Epidermal melanocyte (primary cell): ENCODE results near the gene PLEKHA7.

Experiments
- DNase-seq: peaks from one replicate; pipeline ENCODE4 v3.0.0; 2011; ENCODE audit warnings: low spot score; ENCODE audit not compliant: insufficient read length

PLEKHA7 gene

DNA sequence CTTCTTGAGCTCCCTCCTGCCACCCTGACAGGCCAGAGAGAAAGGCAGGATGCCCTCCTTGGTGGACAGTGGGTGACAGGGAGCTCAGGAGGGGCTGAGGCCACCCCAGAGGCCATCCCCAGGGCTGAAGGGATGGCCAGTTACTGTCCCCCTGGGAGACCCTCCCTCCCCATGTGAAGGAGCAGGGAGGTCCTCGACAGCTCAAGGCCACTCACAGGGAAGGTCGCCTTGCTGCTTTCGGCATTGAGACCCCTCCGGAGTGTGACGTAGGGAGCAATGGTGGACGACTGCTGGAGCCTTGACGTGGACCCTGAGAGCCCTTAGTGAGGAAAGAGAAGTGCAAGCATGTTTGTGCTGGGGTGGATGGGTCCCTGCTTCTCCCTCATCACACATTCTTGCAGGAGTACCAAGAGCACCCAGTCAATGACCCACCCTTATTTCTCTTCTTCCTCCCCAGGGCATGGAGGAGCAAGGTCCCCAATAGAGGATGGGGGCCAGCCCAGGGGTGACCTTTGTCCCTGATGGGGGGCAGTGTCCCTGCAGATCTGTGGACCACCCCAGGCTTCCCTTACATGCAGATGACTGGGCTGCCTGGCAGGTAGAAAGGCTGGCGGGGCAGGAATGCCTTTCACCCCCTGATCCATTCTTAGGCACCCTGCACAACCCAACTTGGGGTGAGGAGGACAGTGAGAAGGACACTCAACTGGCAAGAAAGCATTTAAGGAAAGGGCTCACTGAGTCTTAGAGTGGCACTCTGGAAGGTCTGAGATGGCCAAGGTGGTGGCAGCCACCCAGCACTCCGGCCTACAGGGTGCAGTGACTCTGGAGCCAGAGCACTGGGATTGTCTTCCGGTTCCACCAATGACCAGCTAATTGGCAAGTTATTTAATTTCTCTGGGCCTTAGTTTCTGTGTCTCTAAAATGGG is 224.4 kb downstream of the PLEKHA7 start:
- DNase-seq, result no peak

DNA sequence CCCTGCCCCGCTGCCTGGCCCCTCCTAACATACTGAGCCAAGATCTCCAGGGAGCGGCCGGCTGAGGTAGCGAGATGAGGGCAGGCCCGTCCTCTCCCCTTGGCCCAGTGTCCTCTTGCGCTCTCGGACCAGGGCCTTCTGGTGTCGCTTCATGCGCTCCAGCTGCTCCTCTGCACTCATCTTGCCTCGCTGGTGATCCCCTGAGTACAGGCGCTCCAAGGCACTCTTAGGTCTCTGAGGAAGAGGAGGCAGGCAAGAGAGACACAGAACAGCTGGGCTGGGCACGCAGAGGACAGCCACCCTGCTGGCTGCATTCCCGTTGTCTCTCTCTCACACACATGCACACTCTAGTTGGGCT is 225.2 kb downstream of the PLEKHA7 start:
- DNase-seq, result no peak

DNA sequence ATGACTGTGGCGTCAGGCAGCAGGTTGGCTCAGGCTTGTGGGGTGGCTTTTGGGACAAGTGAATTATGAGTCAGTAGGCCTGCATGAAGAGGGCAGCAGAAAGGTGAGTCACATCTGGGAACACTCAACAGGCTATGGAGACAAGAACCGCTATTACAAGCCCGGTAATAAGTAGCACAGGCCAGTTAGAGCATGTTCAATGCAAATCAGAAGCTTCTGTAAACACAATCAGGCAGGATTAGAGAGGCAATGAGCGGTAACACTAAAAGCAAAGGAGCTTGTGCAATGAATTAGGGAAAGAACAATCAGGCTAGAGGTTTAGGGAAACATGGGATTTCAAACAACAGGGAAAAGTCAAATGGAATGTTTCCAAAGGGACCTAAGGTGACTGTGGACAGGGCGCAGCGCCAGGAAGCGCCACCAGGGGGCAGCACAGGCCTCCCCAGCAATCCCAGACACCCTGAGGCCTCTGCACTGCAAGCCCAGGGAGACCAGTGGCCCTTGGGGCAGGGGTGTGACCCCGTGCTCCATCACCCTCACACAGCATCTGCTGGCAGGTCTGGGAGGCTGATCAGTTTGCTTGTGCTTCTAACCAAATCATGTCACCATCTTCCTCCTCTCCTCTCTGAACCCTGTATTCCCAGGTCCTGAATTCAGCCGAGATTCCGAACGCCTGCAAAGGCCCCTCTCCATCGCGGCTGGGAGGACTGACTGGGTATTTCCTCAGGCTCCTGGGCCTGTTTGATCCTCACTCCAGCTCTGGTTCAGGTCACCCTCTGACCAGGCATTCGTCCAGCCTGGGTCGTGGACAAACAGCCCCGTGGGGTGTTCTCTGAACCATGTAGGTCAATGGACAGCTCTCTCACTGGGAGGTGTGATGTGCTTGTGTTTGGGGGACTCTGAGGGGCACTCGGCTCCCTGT is 225.8 kb downstream of the PLEKHA7 start:
- DNase-seq, result peak; percentile 38

DNA sequence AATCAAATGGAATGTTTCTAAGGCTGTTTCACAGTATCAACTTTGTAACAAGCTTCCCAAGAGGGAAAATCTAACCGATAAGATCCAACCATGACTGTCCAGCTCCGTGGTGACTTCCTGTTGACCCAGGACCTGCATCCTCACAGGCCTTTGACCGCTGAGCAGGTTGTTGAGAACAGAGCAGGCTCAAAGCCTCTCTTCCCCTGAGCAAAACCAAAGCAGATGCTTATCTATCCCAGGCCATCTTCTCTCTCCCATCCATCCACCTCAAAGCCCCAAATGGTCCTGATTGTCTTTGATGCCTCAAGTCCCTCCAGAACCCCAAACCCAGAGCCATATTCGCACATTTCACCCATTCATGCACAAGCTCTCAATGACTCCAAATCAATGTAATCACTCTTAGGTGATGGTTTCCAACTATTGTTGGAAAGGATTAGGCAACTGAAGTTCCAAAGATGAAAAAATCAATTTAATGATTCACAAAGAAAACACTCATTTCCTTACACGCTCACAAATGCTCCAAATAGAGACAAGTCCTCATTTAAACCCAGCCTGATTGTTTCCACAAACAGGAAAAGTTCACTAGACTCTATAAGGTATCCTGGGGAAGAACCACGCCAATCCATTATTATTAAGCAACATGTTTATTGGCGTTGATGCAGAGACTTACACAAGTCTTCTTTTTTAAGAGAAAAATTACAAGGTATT is 227.0 kb downstream of the PLEKHA7 start:
- DNase-seq, result no peak

DNA sequence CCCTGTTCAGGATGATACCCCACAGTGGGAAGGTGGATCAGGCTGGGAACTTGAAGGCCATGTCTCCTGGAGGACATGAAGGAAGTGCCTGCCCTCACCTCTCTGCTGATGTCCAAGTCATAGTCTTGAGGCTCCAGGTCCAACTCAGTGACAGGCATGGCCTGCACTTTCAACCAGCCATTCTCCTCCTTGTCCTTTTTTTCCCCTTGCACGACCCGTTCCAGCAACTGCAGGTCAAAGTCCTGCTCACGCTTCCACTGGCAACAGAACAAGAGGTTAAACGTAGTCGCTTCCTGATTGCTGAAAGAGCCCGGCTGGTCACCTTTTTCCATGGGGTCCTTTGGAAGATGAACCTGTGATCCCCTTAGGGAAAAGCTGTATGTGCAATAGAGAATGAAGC is 228.1 kb downstream of the PLEKHA7 start:
- DNase-seq, result no peak

DNA sequence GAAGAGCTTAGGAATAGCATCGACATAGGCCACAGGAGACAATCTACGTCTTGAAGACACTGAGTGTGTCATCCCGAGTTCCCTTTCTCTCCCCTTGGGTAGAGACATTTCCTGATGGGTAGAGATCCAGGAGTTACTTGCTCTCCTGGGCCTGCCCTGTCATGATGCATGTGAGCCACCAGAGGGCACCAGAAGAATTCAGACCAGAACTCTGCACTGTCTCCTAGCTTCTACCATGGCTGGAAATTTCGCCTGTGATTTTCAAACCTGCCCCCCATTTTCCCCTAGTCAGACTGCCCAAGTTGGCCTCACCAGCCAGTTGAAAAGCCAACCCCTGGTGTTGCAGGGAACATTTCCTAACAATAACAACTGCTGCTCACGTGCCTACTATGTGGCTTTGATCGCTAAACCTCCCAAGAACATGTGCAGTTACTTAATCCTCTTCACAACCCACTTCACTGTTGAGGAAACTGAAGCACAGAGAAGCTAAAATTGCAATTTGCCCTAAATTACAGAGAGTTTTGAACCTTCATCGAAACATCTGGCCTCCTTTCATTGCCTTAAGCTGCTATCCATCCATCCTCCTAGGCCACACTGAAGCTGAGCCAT is 228.6 kb downstream of the PLEKHA7 start:
- peak; percentile 95 for DNase-seq

DNA sequence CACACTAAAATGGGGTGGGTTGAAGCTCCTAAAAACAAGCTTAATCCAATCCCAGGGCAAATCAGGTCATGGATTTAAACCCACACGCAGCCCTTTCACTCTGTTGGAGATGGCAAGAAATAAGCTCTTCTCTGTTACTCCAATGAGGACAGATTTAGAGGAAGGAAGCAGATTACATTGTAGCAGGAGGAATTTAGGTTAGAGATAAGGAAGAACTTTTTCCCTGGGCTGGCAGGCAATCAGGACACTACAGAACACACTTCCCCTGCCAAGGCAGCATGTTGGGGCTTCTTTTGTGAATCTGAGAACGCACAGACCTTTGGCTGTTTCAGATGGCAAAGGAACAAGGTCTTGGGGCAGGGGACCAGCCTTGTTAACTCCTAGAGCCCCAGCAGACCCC is 229.5 kb downstream of the PLEKHA7 start:
- no peak for DNase-seq

DNA sequence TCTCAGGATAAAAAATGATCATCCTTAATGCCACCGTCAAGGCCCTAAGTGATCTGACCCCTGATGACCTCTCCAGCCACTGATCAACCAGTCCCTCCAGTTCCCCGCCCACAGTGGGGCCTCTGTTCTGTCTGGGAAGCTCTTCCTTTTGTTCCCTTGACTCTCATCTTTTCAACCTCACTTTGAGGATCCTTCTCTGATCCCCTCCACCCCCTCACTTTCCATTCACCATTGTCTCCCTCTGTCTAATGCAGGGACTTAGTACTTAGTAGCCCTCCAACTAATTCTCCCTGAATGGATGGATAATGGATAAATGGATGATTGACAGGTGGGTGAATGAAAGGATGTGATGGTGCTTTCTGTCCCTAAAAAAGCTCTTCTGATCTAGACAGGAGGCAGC is 230.1 kb downstream of the PLEKHA7 start:
- no peak for DNase-seq

DNA sequence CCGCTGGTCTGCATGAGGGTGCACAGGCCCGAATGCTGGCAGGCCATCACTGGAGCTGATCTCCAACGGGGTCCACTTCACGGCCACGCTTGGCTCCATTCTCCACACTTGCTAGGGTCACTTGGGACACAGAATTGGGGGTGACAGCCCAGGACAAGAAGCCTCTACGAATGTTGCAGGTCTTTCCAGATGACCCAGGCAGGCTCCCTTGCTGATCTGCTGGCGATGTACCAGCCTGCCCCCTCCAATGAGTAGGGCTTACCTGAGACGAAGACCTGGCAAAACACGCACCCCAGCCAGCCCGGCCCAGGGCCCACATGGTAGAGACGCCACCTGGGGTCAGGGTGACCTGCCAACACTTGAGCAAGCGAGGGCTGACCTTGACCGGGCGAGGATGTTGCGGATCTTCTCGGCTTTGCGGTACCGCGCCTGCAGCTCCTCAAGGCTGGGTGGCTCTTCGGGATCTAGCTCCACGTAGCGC is 230.9 kb downstream of the PLEKHA7 start:
- no peak for DNase-seq

DNA sequence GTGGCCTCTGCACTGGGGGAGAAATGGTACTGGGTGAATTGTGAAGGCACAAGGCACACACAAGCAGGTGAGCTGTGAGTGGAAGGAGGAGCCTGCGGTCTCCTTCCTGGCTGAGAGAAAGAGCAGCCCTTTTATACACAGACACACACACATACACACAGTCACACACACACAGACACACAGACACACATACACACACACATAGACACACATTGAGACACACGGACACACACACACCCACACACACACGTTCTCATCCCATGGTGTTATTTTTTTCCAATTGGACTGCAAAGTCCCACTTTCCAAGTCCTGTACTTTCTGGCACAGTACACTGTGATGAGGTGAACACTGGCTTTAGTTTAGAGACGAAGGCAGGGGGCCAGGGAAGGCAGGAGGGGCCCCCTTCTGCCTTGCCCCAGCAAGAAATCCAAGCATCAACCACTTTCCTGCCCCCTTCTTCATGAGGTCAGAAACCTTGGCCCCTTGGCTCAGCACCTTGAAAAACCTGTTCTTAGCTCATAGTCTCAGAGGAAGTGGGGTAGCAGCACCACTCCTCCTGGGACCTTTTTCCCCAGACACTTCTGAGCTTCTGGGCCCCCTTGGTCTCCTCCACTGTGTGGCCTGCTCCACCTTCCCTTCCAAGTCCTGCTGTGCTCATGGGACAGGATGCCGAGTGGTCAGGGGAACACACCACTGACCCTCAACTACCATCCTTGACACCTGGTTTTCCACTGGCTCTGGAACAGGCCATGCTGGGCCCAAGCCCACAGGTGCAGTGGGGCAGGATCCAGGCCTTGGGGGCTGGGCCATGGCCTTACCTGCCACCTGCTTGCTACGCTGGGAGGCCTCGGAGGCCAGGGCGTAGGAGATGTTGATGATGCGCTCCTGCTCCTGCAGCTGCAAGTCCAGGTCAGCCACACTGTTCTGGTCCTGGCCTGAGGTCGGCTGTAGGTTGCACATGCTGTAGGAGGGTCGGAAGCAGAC is 232.0 kb downstream of the PLEKHA7 start:
- DNase-seq, result no peak

DNA sequence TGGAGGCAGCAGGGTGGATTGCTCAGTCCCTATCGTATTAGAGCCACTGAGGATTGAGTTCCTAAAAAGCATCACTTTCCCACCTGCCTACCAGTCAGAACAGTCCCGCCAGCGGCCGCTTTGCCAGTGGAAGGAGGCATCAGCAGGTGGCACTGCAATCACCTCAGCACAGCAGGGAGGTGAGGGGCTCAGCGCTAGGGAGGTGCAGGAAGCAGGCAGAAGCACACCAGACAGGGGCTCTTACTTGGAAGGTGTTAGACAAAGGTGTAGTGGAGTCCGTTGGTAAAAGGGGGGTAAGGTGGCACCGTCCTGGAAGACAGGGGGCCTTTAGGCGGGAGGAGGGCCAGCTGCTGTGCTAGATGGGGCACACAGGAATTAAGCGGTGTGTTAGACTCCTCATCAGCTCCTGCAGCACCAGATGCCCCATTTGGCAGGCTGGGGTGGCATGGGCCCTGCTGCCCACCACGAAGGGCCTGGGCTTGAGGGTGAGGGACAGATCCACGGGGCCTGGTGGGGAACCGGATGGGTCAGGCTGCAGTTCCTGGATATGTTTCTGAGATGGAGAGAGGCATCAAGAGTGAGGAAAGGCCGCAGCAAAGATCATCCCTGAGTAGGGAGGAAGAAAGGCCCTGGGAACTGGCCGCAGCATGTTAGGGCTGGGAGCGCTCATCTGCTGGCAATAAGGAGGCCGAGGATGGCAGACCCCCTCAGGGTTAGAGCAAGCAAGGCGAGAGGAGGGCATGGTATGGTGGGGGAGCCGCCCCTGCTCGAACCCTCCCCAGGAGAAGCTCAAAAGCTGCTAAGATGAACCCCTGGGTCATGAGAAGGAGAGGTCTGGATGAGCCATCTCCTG is 233.3 kb downstream of the PLEKHA7 start:
- DNase-seq, result no peak

DNA sequence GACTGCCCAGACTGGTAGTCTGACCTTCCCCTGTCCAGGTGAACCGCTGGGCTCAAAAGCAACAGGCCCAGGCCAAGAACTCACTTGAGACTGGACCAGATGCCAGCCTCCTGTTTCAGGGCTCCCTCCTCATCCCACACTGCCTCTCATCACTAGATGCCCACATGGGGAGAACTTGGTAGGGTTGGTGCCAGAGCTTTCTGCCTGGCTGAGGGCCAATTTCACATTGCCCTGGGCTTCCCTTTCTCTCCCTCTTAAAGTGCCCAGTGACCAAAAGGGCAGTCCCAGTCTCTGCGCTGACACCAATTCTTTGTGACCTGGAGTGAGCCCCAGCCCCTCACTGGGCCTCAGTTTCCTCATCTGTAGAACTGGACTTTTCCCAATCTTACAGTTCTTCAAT is 234.1 kb downstream of the PLEKHA7 start:
- DNase-seq, result peak; percentile 36

DNA sequence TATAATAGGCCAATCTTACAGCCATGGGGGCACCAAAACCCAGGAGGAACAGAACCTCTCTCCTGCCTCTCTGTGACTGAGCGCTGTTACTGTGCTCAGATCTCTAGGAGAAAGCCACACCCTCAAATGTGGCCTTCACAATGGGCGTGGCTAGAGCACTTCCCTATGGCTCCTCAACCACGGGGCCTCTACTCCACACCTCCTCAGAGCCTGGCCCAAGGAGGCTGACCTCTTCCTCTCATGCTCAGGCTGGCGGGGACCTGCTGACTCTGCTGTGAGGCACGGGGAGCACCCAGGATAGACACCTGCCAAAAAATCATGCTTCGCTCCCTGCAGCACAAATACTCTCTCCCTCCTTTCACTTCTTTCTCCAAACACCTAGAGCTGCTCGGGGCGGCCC is 234.8 kb downstream of the PLEKHA7 start:
- DNase-seq, result no peak

DNA sequence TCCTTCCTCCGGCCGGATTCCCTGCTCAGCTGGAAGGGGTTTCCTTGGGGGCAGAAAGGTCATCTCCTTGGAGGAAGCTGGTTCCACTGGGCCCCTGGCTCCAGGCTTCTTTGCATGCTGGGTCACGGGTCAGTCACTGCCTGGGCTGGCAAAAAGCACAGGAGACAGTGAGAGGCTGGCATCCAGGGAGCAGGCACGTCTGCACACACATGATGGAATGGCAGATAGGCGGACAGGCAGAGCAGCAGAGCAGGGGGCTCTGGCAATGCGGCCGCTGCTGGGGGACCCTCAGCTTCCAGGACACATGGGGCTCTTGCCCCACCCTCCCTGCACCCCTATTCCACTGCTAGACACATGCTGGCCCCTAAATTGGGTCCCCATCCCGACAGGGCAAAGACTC is 235.3 kb downstream of the PLEKHA7 start:
- DNase-seq, result no peak

DNA sequence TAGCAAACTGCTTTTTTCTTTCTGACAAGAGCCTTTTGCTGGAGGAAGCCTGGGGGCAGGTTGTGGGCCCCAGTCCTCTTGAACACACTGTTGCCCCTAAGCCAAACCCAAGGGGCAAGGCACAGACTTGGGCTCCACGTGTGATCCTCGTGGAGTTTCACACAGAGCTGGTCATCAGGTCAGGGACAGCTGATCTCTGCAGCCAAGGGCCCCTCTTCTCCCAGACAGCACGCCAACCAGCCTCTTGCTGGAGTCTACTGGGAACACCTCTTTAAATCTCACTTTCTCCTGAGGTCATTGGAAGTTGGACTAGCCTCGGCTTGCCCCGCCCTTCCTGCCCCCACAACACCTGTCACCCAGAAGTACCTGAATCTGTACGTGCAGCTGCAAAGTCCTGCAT is 235.9 kb downstream of the PLEKHA7 start:
- no peak for DNase-seq

DNA sequence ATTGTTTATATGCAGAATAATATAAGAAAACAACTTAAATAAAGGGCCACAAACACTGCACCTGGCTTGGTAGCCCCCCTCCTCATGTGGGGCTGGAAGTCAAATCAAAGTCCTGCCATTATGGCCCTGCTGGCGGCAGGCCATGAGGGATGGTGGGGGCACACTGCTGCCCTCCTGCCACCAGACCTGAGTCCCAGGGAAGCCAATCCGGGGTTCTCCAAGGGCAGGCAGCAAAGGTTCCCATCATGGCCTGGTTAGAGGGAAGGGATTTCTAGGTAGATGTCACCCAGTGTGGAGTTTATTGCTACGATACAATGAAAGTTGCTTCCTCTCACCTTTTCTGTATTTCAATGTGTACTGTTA is 236.6 kb downstream of the PLEKHA7 start:
- DNase-seq, result no peak

DNA sequence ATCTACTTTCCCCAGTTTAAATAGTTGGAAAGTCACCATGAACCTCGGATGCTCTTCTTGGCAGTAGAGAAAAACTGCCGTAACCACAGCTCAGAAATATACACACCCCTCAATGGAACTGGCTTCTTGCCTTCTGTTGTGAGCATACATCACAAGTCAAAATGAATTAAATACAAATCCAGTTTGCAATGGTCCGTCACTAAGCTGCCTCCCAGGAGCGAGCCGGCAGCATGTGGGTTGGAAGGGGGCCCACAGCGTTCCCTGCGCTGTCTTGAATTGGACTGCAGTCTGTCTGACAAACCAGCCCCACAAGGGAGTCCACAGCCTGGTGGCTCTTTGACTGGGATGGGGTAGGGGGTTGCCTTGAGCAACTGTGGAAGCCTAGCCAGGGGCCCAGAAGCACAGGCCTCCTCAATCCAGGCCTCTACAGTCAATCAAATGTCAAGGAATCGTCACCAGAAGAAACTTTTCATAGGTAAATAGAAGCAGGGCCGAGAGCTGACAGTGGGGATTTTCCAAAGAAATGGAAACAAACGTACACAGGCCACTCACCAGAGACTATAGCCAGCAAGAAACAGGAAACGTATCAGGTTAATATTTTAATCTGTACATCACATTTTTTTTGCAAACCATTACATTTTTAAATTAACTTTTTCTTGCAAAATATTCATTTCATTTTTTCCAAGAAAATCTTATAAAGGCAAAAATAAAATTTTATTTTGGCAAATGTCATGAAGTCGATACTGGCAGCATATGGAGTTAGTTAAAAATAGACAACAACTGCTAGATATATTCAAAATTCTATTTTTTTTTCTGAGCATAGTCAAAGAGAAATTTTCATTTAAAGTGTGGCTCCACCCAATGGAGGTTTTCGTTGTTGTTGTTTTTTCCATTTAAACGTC is 237.3 kb downstream of the PLEKHA7 start:
- no peak for DNase-seq
